ENCODE results near the gene SOX5. TPM values are rescaled to one million over a fixed set of nuclear protein-coding genes. Genes with fewer than 3 reads are reported as not detected.
"Not testable (repeated sequence)": the region's sequence is repeated elsewhere in the genome, so short reads cannot be mapped to it uniquely, and the experiment has no call there.

Gene SOX5
- polyA plus RNA-seq, 4 donors = 6.7 to 8.3 (median 7.2) TPM

DNA sequence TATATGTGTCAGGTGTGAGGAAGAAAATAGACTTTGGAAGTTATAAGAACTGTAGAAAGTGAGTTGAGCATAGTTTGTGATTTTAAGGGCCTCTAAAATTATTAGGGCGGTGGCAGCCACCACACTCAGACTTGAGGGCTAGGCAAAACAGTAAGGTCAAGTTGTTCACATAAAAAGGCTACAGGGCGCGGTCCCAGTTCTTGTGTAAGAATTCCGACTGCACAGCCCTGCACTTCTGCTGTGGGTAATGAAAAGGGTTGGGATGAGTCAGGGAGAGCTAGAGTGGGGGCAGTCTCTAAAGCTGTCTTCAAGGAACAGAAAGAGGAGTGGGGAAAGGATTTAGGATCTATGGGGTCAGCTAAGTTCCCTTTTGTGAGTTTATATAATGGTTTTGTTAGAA is 441.7 kb downstream of the SOX5 start:
- not testable (repeated sequence) for DNase-seq (ENCODE audit: low read depth in 4 of 4, low spot score in 3 of 4)

DNA sequence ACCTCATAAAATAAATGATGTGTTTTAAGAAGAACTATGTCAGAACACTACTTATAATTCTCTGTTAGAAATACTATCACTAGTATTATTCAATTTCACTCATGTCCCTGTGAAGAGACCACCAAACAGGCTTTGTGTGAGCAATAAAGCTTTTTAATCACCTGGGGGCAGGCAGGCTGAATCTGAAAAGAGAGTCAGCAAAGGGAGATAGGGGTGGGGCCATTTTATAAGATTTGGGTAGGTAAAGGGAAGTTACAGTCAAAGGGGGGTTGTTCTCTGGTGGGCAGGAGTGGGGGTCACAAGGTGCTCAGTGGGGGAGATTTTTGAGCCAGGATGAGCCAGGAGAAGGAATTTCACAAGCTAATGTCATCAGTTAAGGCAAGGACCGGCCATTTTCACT is 443.7 kb downstream of the SOX5 start:
- not testable (repeated sequence) for DNase-seq (ENCODE audit: low read depth in 4 of 4, low spot score in 3 of 4)

DNA sequence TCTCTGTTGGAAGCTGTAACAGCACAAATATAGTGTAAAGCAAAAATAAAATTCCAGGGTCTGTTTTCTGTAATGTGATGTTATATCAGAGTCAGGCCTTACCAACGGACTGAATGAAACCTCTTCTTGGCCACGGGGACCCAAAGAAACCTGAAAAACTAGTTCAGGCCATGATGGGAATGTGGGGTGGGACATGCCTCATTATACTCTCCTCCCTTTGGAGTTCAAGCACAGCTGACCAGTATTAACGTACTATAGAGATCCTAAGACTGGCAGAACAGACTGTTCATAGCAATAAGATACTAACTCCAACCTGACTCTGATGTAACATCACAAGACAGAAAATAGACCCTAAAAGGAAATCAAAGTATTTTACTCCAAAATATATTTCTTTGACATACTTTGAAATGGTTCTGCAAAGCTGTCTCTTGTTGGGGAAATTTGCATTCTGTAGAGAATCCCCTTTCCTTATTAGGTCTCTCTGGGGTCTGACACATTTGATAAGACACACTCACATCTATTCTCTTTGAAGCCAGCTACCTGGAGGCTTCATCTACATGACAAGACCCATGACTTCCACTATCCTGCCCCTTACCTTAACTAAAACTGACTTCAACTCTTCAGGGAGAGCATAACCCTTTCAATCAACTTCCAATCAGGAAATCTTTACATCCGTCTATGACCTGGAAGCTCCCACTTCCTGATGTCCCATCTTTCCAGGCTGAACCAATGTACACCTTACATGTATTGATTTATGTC is 444.6 kb downstream of the SOX5 start:
- no peak for DNase-seq (ENCODE audit: low read depth in 4 of 4, low spot score in 3 of 4)

DNA sequence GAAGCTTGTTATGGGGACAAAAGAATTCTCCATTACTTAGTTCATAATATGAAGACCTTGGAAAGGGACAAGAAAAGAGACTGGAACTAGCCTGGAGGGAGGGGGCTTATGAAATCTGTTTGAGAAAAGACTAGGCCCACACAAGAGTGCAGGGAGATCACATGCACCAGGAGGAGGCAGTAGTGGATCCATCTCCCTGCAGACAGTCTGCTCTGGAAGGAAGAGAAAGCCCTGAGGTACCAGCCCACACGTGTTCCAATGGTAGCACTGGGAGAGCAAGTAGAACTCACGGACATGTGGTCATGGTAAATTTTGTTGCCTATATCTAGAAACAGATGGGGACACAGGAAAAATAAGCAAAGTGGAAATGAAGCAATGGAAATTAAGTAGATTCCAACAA is 445.4 kb downstream of the SOX5 start:
- DNase-seq (ENCODE audit: low read depth in 4 of 4, low spot score in 3 of 4) = no peak

DNA sequence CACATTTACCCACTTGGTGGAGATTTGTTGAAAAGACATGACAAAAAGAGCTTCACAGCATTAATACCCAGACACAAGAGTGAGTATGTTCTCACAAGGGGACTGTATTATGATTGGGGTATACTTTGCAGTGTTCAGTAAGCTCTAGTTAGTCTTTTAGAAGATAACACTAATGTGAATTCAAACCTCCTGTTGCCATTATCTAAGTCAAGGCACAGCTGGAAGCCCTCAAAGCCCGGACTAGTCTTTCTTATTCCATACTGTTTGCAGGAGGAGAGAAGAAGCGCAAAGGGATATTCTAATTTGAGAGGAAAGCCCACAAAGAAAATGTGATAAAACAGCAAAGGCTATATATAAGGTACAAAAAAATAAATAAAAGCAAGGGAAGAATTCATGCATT is 445.9 kb downstream of the SOX5 start:
- no peak for DNase-seq (ENCODE audit: low read depth in 4 of 4, low spot score in 3 of 4)

DNA sequence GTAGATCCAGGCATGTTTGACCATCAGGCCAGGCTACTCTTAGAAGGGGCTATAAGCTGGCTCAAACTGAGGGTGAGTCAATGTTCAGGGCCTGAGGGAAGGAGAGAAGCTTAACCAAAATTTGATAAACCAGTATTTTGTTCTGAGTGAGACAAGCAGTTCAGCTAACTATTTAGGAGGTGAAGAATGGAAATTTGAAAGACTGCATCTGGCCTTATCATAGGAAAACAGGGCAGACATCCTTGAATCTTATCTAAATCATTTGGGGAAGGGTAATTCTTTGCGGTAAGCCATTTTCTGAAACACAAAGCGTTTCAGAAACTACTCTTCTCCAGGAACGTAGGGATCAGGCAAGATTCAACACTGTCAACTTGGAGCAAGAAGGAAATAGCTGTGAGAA is 447.2 kb downstream of the SOX5 start:
- DNase-seq (ENCODE audit: low read depth in 4 of 4, low spot score in 3 of 4) = no peak

DNA sequence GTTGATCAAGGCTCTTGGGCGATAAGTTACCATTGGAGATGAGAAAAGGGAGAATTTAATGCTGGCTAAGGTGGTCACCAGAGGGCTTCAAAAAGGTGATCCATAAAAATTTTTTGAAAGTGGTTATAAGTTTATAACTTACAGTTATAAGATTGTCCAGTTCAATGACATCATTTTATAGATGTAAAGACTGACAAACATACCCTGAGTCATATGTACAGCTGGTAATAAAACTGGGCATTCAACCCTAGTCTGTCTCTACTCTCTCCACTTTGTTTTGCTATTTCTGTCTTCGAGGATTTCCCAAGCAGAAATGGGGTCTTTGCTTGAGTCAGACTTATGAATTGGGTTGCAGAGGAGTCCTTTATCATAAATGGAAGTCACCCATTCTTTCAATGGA is 454.0 kb downstream of the SOX5 start:
- no peak for DNase-seq (ENCODE audit: low read depth in 4 of 4, low spot score in 3 of 4)

DNA sequence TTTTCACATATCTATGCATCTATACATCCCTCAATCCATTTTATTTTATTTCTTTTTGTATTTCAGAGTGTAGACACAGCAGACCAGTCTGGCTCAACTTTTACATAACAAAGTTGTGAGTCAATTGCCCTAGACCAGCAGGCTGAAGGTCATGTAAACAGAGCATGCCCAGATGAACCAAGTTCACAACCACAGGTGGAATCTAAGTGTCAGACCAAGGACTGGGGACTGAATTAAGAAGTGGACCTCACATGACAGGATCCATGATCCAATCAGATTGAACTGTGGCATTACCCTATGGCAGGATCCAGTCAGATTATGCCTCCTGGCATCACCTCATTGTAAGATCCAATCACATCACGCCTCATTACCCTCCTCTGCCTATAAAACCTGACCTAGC is 455.8 kb downstream of the SOX5 start:
- no peak for DNase-seq (ENCODE audit: low read depth in 4 of 4, low spot score in 3 of 4)

DNA sequence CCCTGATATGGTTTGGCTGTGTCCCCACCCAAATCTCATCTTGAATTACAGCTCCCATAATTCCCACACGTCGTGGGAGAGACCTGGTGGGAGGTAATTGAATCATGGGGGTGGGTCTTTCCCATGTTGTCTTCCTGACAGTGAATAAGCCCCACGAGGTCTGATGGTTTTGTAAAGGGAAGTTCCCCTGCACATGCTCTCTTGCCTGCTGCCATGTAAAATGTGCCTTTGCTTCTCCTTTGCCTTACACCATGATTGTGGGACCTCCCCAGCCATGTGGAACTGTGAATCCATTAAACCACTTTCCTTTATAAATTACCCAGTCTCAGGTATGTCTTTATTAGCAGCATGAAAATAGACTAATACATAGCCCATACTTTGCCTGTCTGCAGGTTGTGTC is 458.4 kb downstream of the SOX5 start:
- DNase-seq (ENCODE audit: low read depth in 4 of 4, low spot score in 3 of 4) = not testable (repeated sequence)

DNA sequence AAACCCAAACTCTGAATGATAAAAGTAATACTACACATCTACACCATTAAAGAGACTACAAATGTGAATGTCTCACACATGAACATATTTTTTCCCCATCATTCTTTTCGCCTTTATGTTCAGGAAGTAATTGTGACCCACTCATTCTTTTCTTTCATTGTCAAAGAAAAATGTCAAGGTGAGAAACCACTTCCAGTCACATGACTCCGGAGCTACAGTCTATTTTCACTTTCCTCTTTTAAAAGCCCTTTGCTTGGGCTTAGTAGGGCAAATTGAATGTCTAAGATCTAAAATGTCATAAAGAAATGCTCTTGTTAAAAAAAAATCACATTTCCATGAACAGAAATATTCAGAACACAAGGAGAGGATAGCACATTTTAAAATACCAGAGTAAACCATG is 461.3 kb downstream of the SOX5 start:
- DNase-seq (ENCODE audit: low read depth in 4 of 4, low spot score in 3 of 4) = no peak

DNA sequence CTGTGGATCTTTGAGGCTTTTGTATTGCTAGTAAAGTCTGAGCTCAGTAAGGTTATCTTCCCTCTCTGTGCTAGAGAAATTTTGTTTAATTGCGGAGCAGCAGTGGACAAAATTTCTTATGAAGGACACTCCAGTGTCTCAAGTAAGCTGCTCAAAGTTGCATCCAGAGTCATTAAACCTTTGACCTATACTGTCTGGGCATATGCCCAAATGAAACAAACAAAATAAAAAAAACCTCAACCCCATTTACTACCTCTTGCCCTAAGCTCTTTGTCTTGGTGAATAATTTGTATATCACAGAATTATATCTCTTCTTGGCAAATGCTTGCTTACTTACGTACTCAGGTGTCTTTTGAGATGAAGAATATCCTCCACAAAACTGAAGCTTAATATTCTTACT is 465.2 kb downstream of the SOX5 start:
- DNase-seq (ENCODE audit: low read depth in 4 of 4, low spot score in 3 of 4) = no peak

DNA sequence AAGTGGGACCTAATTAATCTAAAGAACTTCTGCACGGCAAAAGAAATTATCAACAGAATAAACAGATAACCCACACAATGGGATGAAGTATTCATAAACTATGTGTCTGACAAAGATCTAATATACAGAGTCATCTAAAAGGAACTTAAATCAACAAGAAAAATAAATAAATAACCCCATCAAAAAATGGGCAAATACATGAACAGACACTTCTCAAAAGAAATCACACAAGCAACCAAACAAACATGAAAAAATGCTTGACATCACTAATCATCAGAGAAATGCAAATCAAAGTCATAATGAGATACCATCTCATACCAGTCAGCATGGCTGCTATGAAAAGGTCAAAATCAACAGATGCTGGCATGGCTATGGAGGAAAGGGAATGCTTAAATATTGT is 466.9 kb downstream of the SOX5 start:
- no peak for DNase-seq (ENCODE audit: low read depth in 4 of 4, low spot score in 3 of 4)
